ENCODE measurements around the gene FKBP1A.

FKBP1A gene

DNA sequence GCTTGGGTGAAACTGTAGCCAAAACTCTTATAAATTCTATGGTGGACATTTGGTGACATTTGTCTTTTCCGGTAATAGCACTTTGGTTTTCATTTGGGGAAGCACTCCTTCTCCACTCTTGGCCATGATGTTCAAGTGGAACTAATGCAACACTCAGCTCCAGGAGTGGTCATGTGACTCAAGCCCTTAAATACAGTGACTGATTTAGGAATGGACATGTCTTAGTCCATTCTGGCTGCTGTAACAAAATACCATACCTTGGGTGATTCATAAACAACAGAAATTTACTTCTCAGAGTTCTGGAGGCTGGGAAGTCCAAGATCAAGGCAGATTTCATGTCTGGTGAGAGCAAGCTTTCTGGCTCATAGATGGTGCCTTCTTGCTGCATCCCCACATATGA, 10.8 kb upstream of the FKBP1A start (continued):
- TF ChIP-seq, protein P1, sequence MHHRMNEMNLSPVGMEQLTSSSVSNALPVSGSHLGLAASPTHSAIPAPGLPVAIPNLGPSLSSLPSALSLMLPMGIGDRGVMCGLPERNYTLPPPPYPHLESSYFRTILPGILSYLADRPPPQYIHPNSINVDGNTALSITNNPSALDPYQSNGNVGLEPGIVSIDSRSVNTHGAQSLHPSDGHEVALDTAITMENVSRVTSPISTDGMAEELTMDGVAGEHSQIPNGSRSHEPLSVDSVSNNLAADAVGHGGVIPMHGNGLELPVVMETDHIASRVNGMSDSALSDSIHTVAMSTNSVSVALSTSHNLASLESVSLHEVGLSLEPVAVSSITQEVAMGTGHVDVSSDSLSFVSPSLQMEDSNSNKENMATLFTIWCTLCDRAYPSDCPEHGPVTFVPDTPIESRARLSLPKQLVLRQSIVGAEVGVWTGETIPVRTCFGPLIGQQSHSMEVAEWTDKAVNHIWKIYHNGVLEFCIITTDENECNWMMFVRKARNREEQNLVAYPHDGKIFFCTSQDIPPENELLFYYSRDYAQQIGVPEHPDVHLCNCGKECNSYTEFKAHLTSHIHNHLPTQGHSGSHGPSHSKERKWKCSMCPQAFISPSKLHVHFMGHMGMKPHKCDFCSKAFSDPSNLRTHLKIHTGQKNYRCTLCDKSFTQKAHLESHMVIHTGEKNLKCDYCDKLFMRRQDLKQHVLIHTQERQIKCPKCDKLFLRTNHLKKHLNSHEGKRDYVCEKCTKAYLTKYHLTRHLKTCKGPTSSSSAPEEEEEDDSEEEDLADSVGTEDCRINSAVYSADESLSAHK (tag by site-specific recombination; IDR thresholded peaks at IDR 0.05), result no peak
- no peak for TF ChIP-seq ZNF843 (tag by site-specific recombination; IDR thresholded peaks at IDR 0.05)

DNA sequence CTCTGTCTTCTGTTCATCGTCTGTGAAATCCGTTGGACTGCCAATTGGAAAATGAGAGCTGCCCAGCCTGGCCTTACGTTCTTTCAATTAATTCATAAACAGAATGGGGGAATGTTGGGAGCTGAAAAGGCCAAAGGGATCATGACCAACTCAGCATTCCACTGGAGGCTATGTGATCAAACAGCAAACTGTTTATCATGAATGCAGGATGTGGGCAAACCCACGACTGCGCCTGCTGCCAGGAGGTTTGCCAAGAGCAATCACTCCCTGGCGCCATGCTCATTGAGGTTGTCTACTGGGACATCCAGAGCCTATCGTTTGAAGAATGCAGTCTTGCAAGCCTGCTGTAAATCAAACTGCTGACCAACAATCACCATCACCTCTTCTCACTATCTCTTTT, 9.3 kb upstream of the FKBP1A start:
- POLR2A ChIA-PET, result no interaction called here
- H3K9me3 ChIP-seq (ENCODE audit: control insufficient read depth, insufficient read depth, low read depth, low read length), result no peaks in the 10 kb centered on the region

DNA sequence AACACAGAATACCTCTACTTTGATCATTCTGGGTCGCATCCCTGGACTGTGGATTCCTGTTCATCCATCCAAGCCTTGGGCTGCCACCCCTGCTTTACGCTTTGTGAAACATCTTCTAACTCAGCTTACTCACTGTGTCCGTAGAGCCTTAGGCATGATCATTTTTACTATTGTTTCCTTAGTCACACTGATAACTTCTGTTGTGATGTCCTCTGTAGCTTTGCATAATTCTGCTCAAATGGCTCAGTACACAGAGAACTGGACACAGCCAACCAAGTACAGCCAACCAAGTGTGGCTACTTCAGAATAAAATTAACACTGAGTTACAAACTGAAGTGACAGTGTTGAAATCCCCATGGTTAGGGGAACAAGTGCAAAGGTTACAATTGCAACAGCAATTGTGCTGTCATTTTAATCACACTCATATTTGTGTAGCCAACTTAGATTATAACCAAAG, 8.6 kb upstream of the FKBP1A start:
- Histone ChIP-seq H3K4me3 (ENCODE audit: low read depth, low read length) (no peak overlapping the region), H3K27ac (ENCODE audit: extremely low read depth, low read depth, low read length) (no peak overlapping the region), H3K9me3 (ENCODE audit: control insufficient read depth, insufficient read depth, low read depth, low read length) (no peaks in the 10 kb centered on the region), H3K4me1 (ENCODE audit: control insufficient read depth, insufficient read depth, low read length) (no peaks in the 10 kb centered on the region), H3K36me3 (ENCODE audit: control insufficient read depth in 2 of 2, insufficient read depth in 1 of 2, low read length in 2 of 2) (no peaks in the 10 kb centered on the region)
- CTCF ChIA-PET, result no interaction called here
- TF ChIP-seq, protein P2, sequence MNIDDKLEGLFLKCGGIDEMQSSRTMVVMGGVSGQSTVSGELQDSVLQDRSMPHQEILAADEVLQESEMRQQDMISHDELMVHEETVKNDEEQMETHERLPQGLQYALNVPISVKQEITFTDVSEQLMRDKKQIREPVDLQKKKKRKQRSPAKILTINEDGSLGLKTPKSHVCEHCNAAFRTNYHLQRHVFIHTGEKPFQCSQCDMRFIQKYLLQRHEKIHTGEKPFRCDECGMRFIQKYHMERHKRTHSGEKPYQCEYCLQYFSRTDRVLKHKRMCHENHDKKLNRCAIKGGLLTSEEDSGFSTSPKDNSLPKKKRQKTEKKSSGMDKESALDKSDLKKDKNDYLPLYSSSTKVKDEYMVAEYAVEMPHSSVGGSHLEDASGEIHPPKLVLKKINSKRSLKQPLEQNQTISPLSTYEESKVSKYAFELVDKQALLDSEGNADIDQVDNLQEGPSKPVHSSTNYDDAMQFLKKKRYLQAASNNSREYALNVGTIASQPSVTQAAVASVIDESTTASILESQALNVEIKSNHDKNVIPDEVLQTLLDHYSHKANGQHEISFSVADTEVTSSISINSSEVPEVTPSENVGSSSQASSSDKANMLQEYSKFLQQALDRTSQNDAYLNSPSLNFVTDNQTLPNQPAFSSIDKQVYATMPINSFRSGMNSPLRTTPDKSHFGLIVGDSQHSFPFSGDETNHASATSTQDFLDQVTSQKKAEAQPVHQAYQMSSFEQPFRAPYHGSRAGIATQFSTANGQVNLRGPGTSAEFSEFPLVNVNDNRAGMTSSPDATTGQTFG (tag by site-specific recombination; IDR thresholded peaks at IDR 0.05; ENCODE audit: borderline replicate concordance), result no peak
- TF ChIP-seq ZNF2 (tag by site-specific recombination; IDR thresholded peaks at IDR 0.05), result no peak
- no peak for TF ChIP-seq ZSCAN30 (tag by site-specific recombination; IDR thresholded peaks at IDR 0.05)
- TF ChIP-seq ZNF223 (tag by site-specific recombination; IDR thresholded peaks at IDR 0.05), result no peak
- TF ChIP-seq, protein P3, sequence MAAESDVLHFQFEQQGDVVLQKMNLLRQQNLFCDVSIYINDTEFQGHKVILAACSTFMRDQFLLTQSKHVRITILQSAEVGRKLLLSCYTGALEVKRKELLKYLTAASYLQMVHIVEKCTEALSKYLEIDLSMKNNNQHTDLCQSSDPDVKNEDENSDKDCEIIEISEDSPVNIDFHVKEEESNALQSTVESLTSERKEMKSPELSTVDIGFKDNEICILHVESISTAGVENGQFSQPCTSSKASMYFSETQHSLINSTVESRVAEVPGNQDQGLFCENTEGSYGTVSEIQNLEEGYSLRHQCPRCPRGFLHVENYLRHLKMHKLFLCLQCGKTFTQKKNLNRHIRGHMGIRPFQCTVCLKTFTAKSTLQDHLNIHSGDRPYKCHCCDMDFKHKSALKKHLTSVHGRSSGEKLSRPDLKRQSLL (tag by site-specific recombination; IDR thresholded peaks at IDR 0.05), result no peak
- TF ChIP-seq SP2 (tag by site-specific recombination; IDR thresholded peaks at IDR 0.05), result no peak
- no peak for TF ChIP-seq ZNF791 (tag by site-specific recombination; IDR thresholded peaks at IDR 0.05)
- TF ChIP-seq ZNF302 (tag by site-specific recombination; IDR thresholded peaks at IDR 0.05; ENCODE audit: low read depth), result no peak
- no peak for TF ChIP-seq KLF10 (tag by site-specific recombination; IDR thresholded peaks at IDR 0.05)
- no peak for TF ChIP-seq ZBTB7A (tag by site-specific recombination; IDR thresholded peaks at IDR 0.05; ENCODE audit: low read depth)
- TF ChIP-seq, protein P4, sequence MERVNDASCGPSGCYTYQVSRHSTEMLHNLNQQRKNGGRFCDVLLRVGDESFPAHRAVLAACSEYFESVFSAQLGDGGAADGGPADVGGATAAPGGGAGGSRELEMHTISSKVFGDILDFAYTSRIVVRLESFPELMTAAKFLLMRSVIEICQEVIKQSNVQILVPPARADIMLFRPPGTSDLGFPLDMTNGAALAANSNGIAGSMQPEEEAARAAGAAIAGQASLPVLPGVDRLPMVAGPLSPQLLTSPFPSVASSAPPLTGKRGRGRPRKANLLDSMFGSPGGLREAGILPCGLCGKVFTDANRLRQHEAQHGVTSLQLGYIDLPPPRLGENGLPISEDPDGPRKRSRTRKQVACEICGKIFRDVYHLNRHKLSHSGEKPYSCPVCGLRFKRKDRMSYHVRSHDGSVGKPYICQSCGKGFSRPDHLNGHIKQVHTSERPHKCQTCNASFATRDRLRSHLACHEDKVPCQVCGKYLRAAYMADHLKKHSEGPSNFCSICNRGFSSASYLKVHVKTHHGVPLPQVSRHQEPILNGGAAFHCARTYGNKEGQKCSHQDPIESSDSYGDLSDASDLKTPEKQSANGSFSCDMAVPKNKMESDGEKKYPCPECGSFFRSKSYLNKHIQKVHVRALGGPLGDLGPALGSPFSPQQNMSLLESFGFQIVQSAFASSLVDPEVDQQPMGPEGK (tag by site-specific recombination; IDR thresholded peaks at IDR 0.05), result no peak
- POLR2A ChIA-PET, result interaction anchor here (0.7 kb wide), 1 partner anchor 9 kb away, joined by 8 read pairs; no protein-coding TSS in a partner anchor

More for the DNA sequence above, 9.3 kb upstream of the FKBP1A start:
- Histone ChIP-seq H3K27ac (ENCODE audit: extremely low read depth, low read depth, low read length) (no peak overlapping the region), H3K36me3 (ENCODE audit: control insufficient read depth in 2 of 2, insufficient read depth in 1 of 2, low read length in 2 of 2) (no peaks in the 10 kb centered on the region), H3K4me1 (ENCODE audit: control insufficient read depth, insufficient read depth, low read length) (no peaks in the 10 kb centered on the region), H3K4me3 (ENCODE audit: low read depth, low read length) (no peak overlapping the region)
- CTCF ChIA-PET, result interaction anchor here (1.0 to 1.1 kb wide), 2 partner anchors 38 to 102 kb away, joined by 3 to 5 read pairs; no protein-coding TSS in a partner anchor
- no peak for TF ChIP-seq ZNF585B (tag by site-specific recombination; IDR thresholded peaks at IDR 0.05)
- TF ChIP-seq ZNF416 (tag by site-specific recombination; IDR thresholded peaks at IDR 0.05), result no peak
- no peak for TF ChIP-seq ZNF560 (tag by site-specific recombination; IDR thresholded peaks at IDR 0.05; ENCODE audit: borderline replicate concordance)
- TF ChIP-seq ZBTB1 (tag by site-specific recombination; IDR thresholded peaks at IDR 0.05), result no peak
- TF ChIP-seq ZFP3 (tag by site-specific recombination; IDR thresholded peaks at IDR 0.05; ENCODE audit: low read depth), result no peak
- TF ChIP-seq, protein P4 (tag by site-specific recombination; IDR thresholded peaks at IDR 0.05), result no peak
- TF ChIP-seq ZNF521 (tag by site-specific recombination; IDR thresholded peaks at IDR 0.05), result no peak
- no peak for TF ChIP-seq ZNF621 (tag by site-specific recombination; IDR thresholded peaks at IDR 0.05)
- no peak for TF ChIP-seq ZNF335 (tag by site-specific recombination; conservative IDR thresholded peaks at IDR 0.05)
- TF ChIP-seq, protein P5, sequence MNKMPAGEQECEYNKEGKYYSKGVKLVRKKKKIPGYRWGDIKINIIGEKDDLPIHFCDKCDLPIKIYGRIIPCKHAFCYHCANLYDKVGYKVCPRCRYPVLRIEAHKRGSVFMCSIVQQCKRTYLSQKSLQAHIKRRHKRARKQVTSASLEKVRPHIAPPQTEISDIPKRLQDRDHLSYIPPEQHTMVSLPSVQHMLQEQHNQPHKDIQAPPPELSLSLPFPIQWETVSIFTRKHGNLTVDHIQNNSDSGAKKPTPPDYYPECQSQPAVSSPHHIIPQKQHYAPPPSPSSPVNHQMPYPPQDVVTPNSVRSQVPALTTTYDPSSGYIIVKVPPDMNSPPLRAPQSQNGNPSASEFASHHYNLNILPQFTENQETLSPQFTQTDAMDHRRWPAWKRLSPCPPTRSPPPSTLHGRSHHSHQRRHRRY (tag by site-specific recombination; IDR thresholded peaks at IDR 0.05), result no peak
- TF ChIP-seq ZNF843 (tag by site-specific recombination; IDR thresholded peaks at IDR 0.05), result no peak
- TF ChIP-seq ZNF561 (tag by site-specific recombination; IDR thresholded peaks at IDR 0.05; ENCODE audit: borderline replicate concordance), result no peak
- TF ChIP-seq ZNF302 (tag by site-specific recombination; IDR thresholded peaks at IDR 0.05; ENCODE audit: low read depth), result no peak
- TF ChIP-seq ZNF133 (tag by site-specific recombination; IDR thresholded peaks at IDR 0.05), result no peak
- TF ChIP-seq ZBTB48 (tag by site-specific recombination; IDR thresholded peaks at IDR 0.05), result no peak
- TF ChIP-seq PRDM1 (tag by site-specific recombination; IDR thresholded peaks at IDR 0.05), result no peak
- no peak for TF ChIP-seq ZNF768 (tag by site-specific recombination; IDR thresholded peaks at IDR 0.05)
- TF ChIP-seq SETDB1 (IDR thresholded peaks at IDR 0.05; ENCODE audit: insufficient read length, low read length), result no peak
- TF ChIP-seq ZFP41 (tag by site-specific recombination; IDR thresholded peaks at IDR 0.05; ENCODE audit: borderline replicate concordance), result no peak
